ENCODE results near the gene INPP5K.

INPP5K gene

GRCh38 chr17:1484676-1485422 is 31.6 kb downstream of the INPP5K start:
- peak in 2 of 4 experiments; percentile 18 to 19 for DNase-seq

DNA sequence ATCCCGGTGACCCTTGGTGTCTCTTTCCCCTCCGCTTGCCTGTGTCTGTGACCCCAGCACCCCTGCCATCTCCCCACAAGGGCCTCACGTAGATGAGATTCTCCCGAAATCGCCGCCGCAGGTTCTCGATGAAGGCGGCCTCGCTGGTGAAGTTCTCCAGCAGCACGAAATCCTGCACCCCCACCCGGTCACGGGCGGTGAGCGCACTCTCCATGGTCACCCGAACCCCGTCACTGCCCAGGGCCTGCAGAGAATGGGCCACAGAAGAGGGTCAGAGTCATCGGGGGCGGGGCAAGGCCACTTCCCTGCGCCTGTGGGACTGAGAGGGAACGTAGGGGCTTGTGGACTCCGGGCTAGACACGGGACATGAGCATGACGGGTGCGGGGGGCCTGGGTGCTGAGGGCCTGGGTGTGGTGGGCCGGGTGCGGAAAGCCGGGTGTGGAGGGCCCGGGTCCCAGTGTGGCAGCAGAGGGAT is 32.3 kb downstream of the INPP5K start:
- DNase-seq = no peak

- DNase-seq = no peak
Observed at GRCh38 chr17:1482680-1483079, 33.7 kb downstream of the INPP5K start.

GRCh38 chr17:1481736-1482135 is 34.7 kb downstream of the INPP5K start:
- no peak for DNase-seq

- DNase-seq = no peak
Observed at GRCh38 chr17:1480747-1481465, 35.5 kb downstream of the INPP5K start.

- no peak for DNase-seq
Observed at GRCh38 chr17:1478418-1478817, 38.0 kb downstream of the INPP5K start.

GRCh38 chr17:1475321-1475854 is 41.0 kb downstream of the INPP5K start:
- no peak for DNase-seq

GRCh38 chr17:1474402-1475189 is 41.8 kb downstream of the INPP5K start:
- DNase-seq = no peak

- DNase-seq = no peak
Observed at GRCh38 chr17:1473841-1474240, 42.6 kb downstream of the INPP5K start.

DNA sequence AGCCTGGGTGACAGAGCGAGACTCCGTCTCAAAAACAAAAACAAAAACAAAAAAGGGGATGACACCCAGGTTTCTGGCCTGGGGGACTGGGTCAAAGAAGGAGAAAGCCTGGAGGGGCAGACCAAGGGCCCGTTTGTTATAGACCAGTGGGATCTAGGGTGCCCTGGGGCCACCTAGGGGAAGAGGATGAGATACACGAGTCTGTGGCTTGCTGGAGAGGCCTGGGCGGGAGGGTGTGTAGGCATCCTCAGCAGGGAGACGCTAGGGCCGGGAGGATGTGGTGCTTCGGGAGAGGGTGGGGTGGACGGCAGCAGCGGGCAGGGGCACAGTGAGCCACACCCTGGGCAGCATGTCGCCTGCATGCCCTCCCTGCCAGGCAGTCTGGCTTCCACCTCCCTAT is 43.2 kb downstream of the INPP5K start:
- DNase-seq = no peak

- no peak for DNase-seq
Observed at GRCh38 chr17:1471911-1472821, 44.2 kb downstream of the INPP5K start.

- no peak for DNase-seq
Observed at GRCh38 chr17:1471490-1471889, 44.9 kb downstream of the INPP5K start.

GRCh38 chr17:1470755-1471462 is 45.5 kb downstream of the INPP5K start:
- DNase-seq = no peak

DNA sequence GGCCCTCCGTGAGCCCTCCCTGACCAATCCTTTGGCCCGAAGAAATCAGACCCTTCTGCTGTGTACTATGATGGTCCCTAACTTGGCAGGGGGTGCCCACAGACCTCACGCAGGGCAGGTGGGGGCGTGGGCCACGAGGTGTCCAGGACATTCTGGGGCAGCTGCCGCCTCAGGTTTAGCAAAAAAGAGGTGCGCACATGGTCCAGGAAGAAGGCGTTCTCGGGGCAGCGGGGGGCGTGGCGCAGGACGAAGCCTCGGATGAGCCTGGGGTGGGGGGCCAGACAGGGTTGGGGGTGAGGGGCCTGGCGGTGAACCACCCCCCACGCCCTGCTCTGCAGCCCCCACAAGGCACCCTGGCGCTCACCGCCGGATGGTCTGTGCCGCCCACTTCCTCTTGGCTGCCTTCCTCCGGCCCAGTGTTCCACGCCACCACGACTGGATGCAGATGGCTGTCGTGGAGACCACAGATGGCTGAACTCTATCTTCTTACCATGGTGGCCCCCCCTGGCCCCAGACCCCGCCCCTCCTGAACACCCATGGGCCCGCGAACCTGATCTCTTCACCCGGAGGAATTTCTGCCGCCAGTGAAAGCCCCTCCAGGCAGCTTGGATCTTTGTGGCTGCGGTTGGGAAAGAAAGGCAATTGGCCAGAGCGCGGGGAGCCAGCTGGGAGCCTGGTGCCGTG is 46.2 kb downstream of the INPP5K start:
- no peak for DNase-seq

DNA sequence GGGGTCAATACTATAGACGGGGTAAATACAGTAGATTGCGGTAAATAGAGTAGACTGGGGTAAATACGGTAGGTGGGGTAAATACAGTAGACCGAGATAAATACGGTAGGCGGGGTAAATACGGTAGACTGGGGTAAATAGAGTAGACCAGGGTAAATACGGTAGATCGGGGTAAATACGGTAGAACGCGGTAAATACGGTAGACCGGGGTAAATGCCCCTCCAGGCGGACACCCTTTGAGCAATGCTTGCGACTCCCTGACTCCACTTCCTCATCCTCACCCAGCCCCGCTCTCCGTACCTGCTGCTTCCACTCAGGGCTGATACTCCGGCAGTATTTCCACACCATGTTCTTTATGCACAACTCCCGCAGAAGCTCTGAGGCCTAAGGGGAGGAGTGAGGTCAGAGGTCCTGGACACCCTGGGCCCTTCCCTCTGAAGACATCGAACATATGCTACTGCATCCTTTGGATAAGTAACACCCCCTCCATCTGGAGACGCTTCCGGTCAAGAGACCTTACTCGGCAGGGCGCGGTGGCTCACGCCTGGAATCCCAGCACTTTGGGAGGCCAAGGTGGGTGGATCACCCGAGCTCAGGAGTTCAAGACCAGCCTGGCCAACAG is 47.1 kb downstream of the INPP5K start:
- no peak for DNase-seq

DNA sequence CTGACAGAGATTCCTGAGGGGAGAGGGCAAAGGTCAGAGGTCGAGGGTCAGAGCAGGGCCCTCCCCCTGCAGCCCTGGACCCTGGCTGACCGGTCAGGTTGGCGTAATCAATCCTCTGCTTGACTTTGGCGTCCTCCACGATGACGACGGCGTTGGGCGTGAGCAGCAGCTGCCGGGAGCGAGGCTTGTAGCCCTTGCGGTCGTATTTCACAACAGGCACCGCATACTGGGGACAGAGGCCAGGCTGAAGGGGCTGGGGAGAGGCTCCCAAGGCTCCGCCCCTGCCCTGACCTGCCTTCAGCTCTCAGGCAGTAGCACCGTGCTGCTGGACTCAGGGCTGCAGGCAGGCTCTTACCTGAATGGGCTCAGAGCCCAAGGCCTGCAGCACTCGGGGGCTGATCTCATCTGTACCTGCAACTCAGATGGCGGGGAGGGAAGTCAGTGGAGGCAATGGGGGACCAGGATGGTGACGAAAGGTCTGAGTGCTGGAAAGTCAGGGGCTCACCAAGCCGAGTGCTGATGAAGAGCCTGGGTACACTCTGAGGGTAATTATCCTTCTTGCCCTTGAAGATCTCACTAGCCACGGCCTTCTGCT is 48.4 kb downstream of the INPP5K start:
- DNase-seq = no peak

- no peak for DNase-seq
Observed at GRCh38 chr17:1467258-1467657, 49.2 kb downstream of the INPP5K start.

DNA sequence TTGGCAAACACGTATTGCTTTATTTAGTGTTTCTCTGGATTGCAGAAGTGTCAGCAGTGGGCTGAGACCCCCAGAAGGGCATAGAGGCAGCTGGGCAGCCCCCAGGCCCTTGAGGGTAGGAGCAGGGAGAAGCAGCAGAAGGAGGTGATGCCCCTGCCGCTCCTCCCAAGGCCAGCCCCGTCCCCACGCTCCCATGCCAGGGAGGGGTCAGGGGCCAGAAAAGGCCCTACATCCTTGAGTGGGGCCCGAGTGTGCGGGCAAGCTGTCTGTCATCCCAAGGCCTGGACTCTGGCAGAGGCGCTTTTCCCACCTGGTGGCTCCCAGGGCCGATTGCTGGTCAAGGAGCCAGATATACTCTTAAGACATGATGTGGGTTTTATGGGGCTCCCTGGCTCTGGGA is 52.2 kb downstream of the INPP5K start:
- DNase-seq = no peak

- no peak for DNase-seq
Observed at GRCh38 chr17:1462164-1463112, 54.0 kb downstream of the INPP5K start.
